ENCODE measurements around the gene CACNA2D2.

DNA sequence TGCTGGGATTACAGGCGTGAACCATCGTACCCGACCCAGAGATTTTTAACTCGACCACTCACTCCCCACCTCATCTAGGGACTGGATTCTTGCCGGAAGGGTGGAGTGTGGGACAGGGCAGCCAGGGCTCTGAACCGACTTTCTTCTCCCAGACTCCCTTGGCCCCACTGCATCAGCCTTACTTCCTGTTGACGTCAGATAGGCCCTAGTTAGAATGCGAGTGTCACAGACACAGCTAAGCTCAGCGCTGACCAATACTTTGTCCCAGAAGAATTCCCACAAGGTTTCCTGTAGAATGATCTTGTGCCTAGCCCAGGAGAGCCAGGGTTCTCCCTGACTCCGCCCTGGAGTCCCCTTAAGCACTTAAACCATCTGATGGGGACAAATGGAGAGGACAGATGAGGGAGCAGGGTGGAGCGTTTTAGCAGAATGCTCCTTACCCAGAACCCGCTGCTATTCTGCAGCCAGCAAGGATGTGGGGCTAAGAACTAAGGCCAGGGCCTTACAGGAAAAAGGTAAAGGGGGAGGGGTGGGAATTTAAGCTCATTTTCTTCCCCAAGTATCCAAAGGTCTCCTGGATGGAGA is 169.6 kb downstream of the CACNA2D2 start:
- TF ChIP-seq, protein P1, sequence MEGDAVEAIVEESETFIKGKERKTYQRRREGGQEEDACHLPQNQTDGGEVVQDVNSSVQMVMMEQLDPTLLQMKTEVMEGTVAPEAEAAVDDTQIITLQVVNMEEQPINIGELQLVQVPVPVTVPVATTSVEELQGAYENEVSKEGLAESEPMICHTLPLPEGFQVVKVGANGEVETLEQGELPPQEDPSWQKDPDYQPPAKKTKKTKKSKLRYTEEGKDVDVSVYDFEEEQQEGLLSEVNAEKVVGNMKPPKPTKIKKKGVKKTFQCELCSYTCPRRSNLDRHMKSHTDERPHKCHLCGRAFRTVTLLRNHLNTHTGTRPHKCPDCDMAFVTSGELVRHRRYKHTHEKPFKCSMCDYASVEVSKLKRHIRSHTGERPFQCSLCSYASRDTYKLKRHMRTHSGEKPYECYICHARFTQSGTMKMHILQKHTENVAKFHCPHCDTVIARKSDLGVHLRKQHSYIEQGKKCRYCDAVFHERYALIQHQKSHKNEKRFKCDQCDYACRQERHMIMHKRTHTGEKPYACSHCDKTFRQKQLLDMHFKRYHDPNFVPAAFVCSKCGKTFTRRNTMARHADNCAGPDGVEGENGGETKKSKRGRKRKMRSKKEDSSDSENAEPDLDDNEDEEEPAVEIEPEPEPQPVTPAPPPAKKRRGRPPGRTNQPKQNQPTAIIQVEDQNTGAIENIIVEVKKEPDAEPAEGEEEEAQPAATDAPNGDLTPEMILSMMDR (IDR thresholded peaks at IDR 0.05; ENCODE audit: insufficient read depth, low read length, poor library complexity, severe bottlenecking), result no peak
- no peak for TF ChIP-seq EZH2phosphoT487 (conservative IDR thresholded peaks at IDR 0.05; ENCODE audit: low read length)

All from SU-DHL-6 (cell line).